ENCODE data around the gene OTX2.

DNA sequence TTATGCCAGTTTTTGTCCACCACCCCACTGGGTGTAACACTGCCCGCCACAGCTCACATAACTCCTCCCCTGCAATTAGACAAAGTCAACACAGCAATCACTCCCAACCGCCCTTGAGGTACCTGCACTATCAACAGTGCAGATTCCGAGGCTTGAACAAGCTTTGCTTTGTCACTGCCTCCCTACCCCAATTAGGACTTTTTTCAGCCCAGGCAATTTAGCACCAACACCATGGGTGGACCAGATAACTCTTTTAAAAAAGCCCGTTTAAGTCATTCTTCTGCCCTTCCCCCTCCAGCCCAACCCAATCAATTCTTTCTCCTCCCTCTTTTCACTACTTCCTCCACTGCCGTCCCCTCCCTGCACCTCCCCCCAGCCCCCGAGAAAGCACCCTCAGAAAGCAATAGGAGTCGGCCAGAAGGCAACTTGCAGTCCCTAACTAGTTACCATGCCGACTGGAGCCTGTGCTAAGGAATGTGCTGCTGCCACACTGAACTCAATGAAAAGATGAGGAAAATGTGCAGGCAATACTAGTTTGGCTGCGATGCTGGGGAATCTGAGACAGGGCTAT, 45.7 kb upstream of the OTX2 start:
- TF ChIP-seq POLR2A (IDR thresholded peaks at IDR 0.05): no peak
- TF ChIP-seq, protein P1, sequence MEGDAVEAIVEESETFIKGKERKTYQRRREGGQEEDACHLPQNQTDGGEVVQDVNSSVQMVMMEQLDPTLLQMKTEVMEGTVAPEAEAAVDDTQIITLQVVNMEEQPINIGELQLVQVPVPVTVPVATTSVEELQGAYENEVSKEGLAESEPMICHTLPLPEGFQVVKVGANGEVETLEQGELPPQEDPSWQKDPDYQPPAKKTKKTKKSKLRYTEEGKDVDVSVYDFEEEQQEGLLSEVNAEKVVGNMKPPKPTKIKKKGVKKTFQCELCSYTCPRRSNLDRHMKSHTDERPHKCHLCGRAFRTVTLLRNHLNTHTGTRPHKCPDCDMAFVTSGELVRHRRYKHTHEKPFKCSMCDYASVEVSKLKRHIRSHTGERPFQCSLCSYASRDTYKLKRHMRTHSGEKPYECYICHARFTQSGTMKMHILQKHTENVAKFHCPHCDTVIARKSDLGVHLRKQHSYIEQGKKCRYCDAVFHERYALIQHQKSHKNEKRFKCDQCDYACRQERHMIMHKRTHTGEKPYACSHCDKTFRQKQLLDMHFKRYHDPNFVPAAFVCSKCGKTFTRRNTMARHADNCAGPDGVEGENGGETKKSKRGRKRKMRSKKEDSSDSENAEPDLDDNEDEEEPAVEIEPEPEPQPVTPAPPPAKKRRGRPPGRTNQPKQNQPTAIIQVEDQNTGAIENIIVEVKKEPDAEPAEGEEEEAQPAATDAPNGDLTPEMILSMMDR (IDR thresholded peaks at IDR 0.05): no peak
- TF ChIP-seq EP300 (IDR thresholded peaks at IDR 0.05): no peak

Data from ovary (tissue), 3 donors.